ENCODE results near the gene HSPA6.

HSPA6 gene

GRCh38 chr1:161531986-161532643, 7.8 kb downstream of the HSPA6 start:
- TF ChIP-seq GATA2 (IDR thresholded peaks at IDR 0.05; ENCODE audit: low read depth, low read length) (no peak), GATA3 (IDR thresholded peaks at IDR 0.05; ENCODE audit: low read depth, low read length) (no peak)

- no peak for TF ChIP-seq GATA3 (IDR thresholded peaks at IDR 0.05; ENCODE audit: low read depth, low read length)
- no peak for TF ChIP-seq GATA2 (IDR thresholded peaks at IDR 0.05; ENCODE audit: low read depth, low read length)
Measured at GRCh38 chr1:161549652-161550051, 25.3 kb downstream of the HSPA6 start, which contains the start of gene FCGR3A. Gene FCGR3A, minus strand, starts transcription at chr1:161549818. Its CDS starts 82 bp downstream, at chr1:161549736.

Measured in SH-SY5Y (cell line).